ENCODE results near the gene NRXN3.

Gene NRXN3

DNA sequence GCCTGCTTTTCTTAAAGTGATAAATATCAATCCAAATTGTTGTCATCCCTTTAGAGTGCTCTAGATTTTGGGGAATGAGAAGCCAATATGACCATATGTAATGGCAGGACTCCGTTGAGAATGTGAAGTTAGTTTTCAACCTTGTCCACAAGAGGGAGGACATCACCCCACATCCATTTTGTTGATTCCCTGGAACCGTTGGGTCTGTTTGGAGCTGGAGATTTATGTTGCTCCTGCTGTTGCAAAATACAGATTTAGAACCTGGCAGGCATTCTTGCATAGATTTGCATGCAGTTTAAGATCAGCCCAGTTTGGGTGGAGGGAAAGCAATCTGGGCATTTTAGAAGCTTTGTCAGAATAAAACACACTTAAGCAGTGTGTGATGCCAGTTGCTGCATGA is 620.1 kb downstream of the NRXN3 start:
- TF ChIP-seq, protein P1, sequence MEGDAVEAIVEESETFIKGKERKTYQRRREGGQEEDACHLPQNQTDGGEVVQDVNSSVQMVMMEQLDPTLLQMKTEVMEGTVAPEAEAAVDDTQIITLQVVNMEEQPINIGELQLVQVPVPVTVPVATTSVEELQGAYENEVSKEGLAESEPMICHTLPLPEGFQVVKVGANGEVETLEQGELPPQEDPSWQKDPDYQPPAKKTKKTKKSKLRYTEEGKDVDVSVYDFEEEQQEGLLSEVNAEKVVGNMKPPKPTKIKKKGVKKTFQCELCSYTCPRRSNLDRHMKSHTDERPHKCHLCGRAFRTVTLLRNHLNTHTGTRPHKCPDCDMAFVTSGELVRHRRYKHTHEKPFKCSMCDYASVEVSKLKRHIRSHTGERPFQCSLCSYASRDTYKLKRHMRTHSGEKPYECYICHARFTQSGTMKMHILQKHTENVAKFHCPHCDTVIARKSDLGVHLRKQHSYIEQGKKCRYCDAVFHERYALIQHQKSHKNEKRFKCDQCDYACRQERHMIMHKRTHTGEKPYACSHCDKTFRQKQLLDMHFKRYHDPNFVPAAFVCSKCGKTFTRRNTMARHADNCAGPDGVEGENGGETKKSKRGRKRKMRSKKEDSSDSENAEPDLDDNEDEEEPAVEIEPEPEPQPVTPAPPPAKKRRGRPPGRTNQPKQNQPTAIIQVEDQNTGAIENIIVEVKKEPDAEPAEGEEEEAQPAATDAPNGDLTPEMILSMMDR (conservative IDR thresholded peaks at IDR 0.05; ENCODE audit: low read length) = no peak
- no peak for DNase-seq (ENCODE audit: low read depth)
- no peak overlapping the region for H3K4me3 ChIP-seq (ENCODE audit: low read length)

DNA sequence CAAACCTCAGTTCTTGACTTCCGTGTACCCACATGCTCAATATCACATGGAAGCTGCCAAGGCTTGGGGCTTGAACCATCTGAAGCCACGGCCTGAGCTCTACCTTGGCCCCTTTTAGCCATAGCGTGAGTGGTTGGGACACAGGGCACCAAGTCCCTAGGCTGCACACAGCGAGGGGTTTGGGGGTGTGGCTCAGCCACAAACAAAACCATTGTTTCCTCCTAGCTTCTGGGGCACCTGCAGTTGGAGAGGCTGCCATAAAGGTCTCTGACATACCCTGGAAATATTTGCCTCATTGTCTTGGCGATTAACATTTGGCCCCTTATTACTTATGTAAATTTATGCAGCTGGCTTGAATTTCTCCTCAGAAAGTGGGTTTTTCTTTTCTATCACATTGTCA is 628.6 kb downstream of the NRXN3 start:
- no peak for DNase-seq (ENCODE audit: low read depth)
- H3K4me3 ChIP-seq (ENCODE audit: low read length) = no peak overlapping the region
- TF ChIP-seq, protein P1 (conservative IDR thresholded peaks at IDR 0.05; ENCODE audit: low read length) = no peak

DNA sequence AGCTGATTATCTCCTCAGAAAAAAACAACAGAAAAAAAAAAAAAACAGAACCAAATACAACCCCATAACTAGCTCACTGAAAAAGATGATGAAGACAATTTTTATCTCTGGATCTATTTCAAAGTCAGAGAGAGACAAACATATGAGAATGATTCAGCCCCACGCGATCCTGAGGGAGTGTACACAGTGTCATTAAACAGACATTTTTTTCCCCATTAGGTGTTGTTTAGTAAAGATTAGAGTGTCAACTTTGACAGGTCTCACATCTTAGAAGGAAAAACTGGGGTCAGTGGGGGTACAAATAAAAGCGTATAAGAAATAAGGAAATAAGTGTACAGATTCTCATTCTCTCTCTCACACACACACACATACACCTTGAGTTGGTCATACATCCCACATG is 635.4 kb downstream of the NRXN3 start:
- TF ChIP-seq, protein P1 (conservative IDR thresholded peaks at IDR 0.05; ENCODE audit: low read length) = no peak

DNA sequence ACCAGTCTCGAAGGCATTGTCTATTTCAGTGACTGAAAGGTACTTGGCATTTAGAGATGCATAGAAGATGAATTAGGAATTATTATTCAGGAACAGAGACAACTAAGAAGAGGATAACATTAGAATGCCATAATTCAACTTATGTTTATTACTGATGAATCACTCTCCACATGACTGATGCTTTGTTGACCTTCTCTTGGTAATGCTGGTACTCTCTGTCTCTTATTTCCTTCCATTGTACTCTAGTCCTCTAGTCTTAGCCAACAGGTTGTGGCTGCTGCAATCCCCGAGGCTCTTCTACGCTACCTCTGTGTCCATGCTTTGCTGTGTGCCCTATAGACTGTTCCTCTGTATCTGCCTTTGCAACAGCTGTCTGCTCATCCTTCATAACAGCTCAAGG is 652.9 kb downstream of the NRXN3 start:
- no peak overlapping the region for H3K4me3 ChIP-seq (ENCODE audit: low read length)
- TF ChIP-seq, protein P1 (conservative IDR thresholded peaks at IDR 0.05; ENCODE audit: low read length) = no peak
- DNase-seq (ENCODE audit: low read depth) = no peak

More for the DNA sequence above, 635.4 kb downstream of the NRXN3 start:
- DNase-seq (ENCODE audit: low read depth) = no peak
- no peak overlapping the region for H3K4me3 ChIP-seq (ENCODE audit: low read length)

DNA sequence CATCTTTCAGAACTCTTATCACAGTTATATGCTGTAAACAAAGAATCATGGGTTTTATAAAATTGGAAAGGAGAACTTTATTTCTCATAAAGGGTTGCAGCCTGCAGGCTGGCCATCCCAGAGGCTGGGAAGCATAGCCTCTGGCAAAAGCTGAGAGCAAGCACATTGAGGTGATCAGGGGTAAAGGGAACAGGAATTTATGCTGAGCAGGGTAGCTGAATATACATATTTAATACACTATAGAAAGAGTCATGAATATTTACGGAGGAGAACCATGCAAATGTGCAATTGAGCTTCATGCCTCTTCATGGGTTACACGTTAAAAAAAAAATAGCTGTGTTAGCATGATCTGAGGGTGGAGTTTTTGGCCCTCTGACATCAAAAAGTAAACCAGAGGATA is 653.3 kb downstream of the NRXN3 start:
- no peak overlapping the region for H3K4me3 ChIP-seq (ENCODE audit: low read length)
- no peak for DNase-seq (ENCODE audit: low read depth)
- TF ChIP-seq, protein P1 (conservative IDR thresholded peaks at IDR 0.05; ENCODE audit: low read length) = no peak

DNA sequence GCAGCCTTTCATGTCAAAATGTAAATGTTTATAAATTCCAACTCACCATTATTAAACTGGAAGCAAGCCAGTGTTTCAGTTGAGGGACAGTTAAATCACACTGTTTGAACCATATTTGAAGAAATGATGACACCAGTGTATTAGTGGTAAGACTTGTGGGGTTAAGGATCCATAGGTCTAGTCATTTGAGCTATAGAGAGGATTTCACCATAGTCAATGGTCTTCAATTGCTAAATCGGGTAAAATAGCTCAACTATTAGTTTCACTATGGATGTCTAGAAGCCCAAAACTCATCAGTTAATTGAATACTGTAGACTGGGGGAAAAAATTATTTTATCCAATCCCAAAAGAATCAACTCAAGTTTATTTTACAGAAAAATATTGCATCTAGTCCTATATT is 659.1 kb downstream of the NRXN3 start:
- no peak for DNase-seq (ENCODE audit: low read depth)

DNA sequence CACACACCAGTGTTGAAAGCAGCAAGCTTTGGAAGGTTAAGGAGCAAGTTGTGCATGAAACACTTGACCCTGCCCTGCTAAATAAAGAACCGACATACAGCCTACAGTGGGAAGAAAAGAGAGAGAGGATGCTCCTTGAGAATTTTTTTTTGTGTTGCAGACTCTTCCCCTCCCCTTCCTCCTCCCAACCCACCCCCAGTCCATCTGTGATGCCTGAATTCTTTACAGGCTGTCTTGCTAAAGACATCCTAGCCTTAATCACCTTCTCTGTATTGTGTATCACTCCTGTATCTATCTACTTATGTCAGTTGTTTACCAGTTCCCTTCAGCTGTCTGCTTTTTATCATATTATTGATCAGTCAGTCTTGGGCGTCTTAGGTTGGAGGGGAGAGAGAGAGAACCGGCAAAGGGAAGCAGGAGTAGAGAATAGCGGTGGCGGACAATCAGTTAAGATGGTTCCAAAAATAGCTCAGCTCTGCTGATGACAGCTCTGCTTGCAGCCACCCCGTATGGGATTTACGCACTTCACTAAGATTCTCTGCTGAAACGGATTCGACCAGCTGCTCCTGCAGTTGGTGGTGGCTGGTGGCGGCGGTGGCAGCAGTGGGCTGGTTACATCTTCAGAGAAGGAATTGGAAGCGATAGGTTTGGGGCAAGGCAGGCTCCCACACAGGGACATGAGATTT is 664.7 kb downstream of the NRXN3 start:
- DNase-seq (ENCODE audit: low read depth) = no peak
- TF ChIP-seq, protein P1 (conservative IDR thresholded peaks at IDR 0.05; ENCODE audit: low read length) = no peak
- no peak overlapping the region for H3K4me3 ChIP-seq (ENCODE audit: low read length)

More for the DNA sequence above, 659.1 kb downstream of the NRXN3 start:
- TF ChIP-seq, protein P1 (conservative IDR thresholded peaks at IDR 0.05; ENCODE audit: low read length) = no peak
- no peak overlapping the region for H3K4me3 ChIP-seq (ENCODE audit: low read length)
